ENCODE results near the gene RNASE11.

The RNASE11 gene

GRCh38 chr14:20615996-20616395 is 28.2 kb upstream of the RNASE11 start:
- Histone ChIP-seq H3K36me3 (ENCODE audit: control insufficient read depth in 1 of 2, insufficient read depth in 2 of 2, low read length in 2 of 2) (no peaks in the 10 kb centered on the region), H2BK12ac (ENCODE audit: low read length) (no peak overlapping the region)

GRCh38 chr14:20614038-20614840 is 26.4 kb upstream of the RNASE11 start:
- no CpG with 5 or more reads among the region's 17 CpGs for WGBS (ENCODE audit: extremely low coverage, insufficient coverage, insufficient read length)
- Histone ChIP-seq H2BK120ac (ENCODE audit: insufficient read depth, low read length, poor library complexity) (no peak overlapping the region), H3K18ac (ENCODE audit: low read length) (no peak overlapping the region)

More at GRCh38 chr14:20615996-20616395, 28.2 kb upstream of the RNASE11 start:
- H4K91ac ChIP-seq (ENCODE audit: low read depth, low read length), result no peak overlapping the region
- no peak overlapping the region for H2AK5ac ChIP-seq (ENCODE audit: low read length)
- WGBS (ENCODE audit: extremely low coverage, insufficient coverage, insufficient read length), result no CpG with 5 or more reads among the region's 5 CpGs
- H2BK5ac ChIP-seq (ENCODE audit: low read depth, low read length, poor library complexity), result no peak overlapping the region
- H3K4me1 ChIP-seq (ENCODE audit: control insufficient read depth in 1 of 2, insufficient read depth in 2 of 2, low read length in 2 of 2), result no peaks in the 10 kb centered on the region
- DNase-seq, result no peak
- no peaks in the 10 kb centered on the region for H3K79me1 ChIP-seq (ENCODE audit: low read length)
- H3K9me3 ChIP-seq (ENCODE audit: insufficient read depth, low read depth, low read length), result no peaks in the 10 kb centered on the region
- no peak overlapping the region for H3K4me2 ChIP-seq (ENCODE audit: low read length)
- no peaks in the 10 kb centered on the region for H3K79me2 ChIP-seq (ENCODE audit: control insufficient read depth, insufficient read depth, low read length, poor library complexity)
- no peak overlapping the region for H2BK120ac ChIP-seq (ENCODE audit: insufficient read depth, low read length, poor library complexity)
- H3K9ac ChIP-seq (ENCODE audit: low read length), result no peak overlapping the region
- no peak overlapping the region for H2AFZ ChIP-seq (ENCODE audit: insufficient read depth, low read length, poor library complexity)
- no peaks in the 10 kb centered on the region for H3K27me3 ChIP-seq (ENCODE audit: insufficient read depth, low read length)
- H4K8ac ChIP-seq (ENCODE audit: low read depth, low read length), result no peak overlapping the region
- no peak overlapping the region for H3K4me3 ChIP-seq (ENCODE audit: low read depth, low read length)
- no peak overlapping the region for H3K27ac ChIP-seq (ENCODE audit: low read depth, low read length)
- no peak overlapping the region for H3K4ac ChIP-seq (ENCODE audit: low read depth, low read length)
- H3K14ac ChIP-seq (ENCODE audit: low read length), result no peak overlapping the region
- no peak overlapping the region for H3K18ac ChIP-seq (ENCODE audit: low read length)
- no peak overlapping the region for H3K23ac ChIP-seq (ENCODE audit: low read length)
- H4K12ac ChIP-seq (ENCODE audit: low read depth, low read length), result no peak overlapping the region

GRCh38 chr14:20613094-20614037 is 25.6 kb upstream of the RNASE11 start:
- no peak overlapping the region for H4K91ac ChIP-seq (ENCODE audit: low read depth, low read length)
- DNase-seq, result peak; percentile 93 to 99
- no peaks in the 10 kb centered on the region for H3K36me3 ChIP-seq (ENCODE audit: control insufficient read depth in 1 of 2, insufficient read depth in 2 of 2, low read length in 2 of 2)
- no peak overlapping the region for H3K4ac ChIP-seq (ENCODE audit: low read depth, low read length)
- H3K14ac ChIP-seq (ENCODE audit: low read length), result no peak overlapping the region
- H3K18ac ChIP-seq (ENCODE audit: low read length), result no peak overlapping the region
- H3K27me3 ChIP-seq (ENCODE audit: insufficient read depth, low read length), result no peaks in the 10 kb centered on the region
- H3K4me1 ChIP-seq (ENCODE audit: control insufficient read depth in 1 of 2, insufficient read depth in 2 of 2, low read length in 2 of 2), result no peaks in the 10 kb centered on the region
- H2AFZ ChIP-seq (ENCODE audit: insufficient read depth, low read length, poor library complexity), result no peak overlapping the region
- no peaks in the 10 kb centered on the region for H3K79me1 ChIP-seq (ENCODE audit: low read length)
- peak overlapping the region; percentile 91 for H3K4me2 ChIP-seq (ENCODE audit: low read length)
- no peak overlapping the region for H3K23ac ChIP-seq (ENCODE audit: low read length)
- no peak overlapping the region for H2BK12ac ChIP-seq (ENCODE audit: low read length)
- peak overlapping the region; percentile 71 for H3K9ac ChIP-seq (ENCODE audit: low read length)
- H2BK5ac ChIP-seq (ENCODE audit: low read depth, low read length, poor library complexity), result no peak overlapping the region
- H2AK5ac ChIP-seq (ENCODE audit: low read length), result no peak overlapping the region
- no peak overlapping the region for H4K12ac ChIP-seq (ENCODE audit: low read depth, low read length)
- no peak overlapping the region for H2BK120ac ChIP-seq (ENCODE audit: insufficient read depth, low read length, poor library complexity)
- peaks cover 2% of the 10 kb centered on the region for H3K79me2 ChIP-seq (ENCODE audit: control insufficient read depth, insufficient read depth, low read length, poor library complexity)
- WGBS (ENCODE audit: extremely low coverage, insufficient coverage, insufficient read length), result no CpG with 5 or more reads among the region's 34 CpGs
- no peaks in the 10 kb centered on the region for H3K9me3 ChIP-seq (ENCODE audit: insufficient read depth, low read depth, low read length)
- H3K4me3 ChIP-seq (ENCODE audit: low read depth, low read length), result peak overlapping the region; percentile 75
- no peak overlapping the region for H4K8ac ChIP-seq (ENCODE audit: low read depth, low read length)
- H3K27ac ChIP-seq (ENCODE audit: low read depth, low read length), result no peak overlapping the region

More at GRCh38 chr14:20614038-20614840, 26.4 kb upstream of the RNASE11 start:
- peak overlapping the region; percentile 71 for H3K9ac ChIP-seq (ENCODE audit: low read length)
- no peaks in the 10 kb centered on the region for H3K27me3 ChIP-seq (ENCODE audit: insufficient read depth, low read length)
- no peak overlapping the region for H3K27ac ChIP-seq (ENCODE audit: low read depth, low read length)
- no peak overlapping the region for H2AK5ac ChIP-seq (ENCODE audit: low read length)
- no peak overlapping the region for H4K91ac ChIP-seq (ENCODE audit: low read depth, low read length)
- no peaks in the 10 kb centered on the region for H3K4me1 ChIP-seq (ENCODE audit: control insufficient read depth in 1 of 2, insufficient read depth in 2 of 2, low read length in 2 of 2)
- peak overlapping the region; percentile 91 for H3K4me2 ChIP-seq (ENCODE audit: low read length)
- no peak overlapping the region for H2BK12ac ChIP-seq (ENCODE audit: low read length)
- no peak overlapping the region for H2BK5ac ChIP-seq (ENCODE audit: low read depth, low read length, poor library complexity)
- H3K23ac ChIP-seq (ENCODE audit: low read length), result no peak overlapping the region
- no peak overlapping the region for H3K4ac ChIP-seq (ENCODE audit: low read depth, low read length)
- H4K12ac ChIP-seq (ENCODE audit: low read depth, low read length), result no peak overlapping the region
- peak overlapping the region; percentile 74 for H3K4me3 ChIP-seq (ENCODE audit: low read depth, low read length)
- no peak overlapping the region for H4K8ac ChIP-seq (ENCODE audit: low read depth, low read length)
- DNase-seq, result peak in 1 of 2 donors; percentile 18
- H2AFZ ChIP-seq (ENCODE audit: insufficient read depth, low read length, poor library complexity), result no peak overlapping the region
- H3K79me2 ChIP-seq (ENCODE audit: control insufficient read depth, insufficient read depth, low read length, poor library complexity), result peaks cover 2% of the 10 kb centered on the region
- no peaks in the 10 kb centered on the region for H3K9me3 ChIP-seq (ENCODE audit: insufficient read depth, low read depth, low read length)
- H3K14ac ChIP-seq (ENCODE audit: low read length), result no peak overlapping the region
- H3K36me3 ChIP-seq (ENCODE audit: control insufficient read depth in 1 of 2, insufficient read depth in 2 of 2, low read length in 2 of 2), result no peaks in the 10 kb centered on the region
- H3K79me1 ChIP-seq (ENCODE audit: low read length), result no peaks in the 10 kb centered on the region

- H3K9me3 ChIP-seq (ENCODE audit: insufficient read depth, low read depth, low read length), result no peaks in the 10 kb centered on the region
- H2BK120ac ChIP-seq (ENCODE audit: insufficient read depth, low read length, poor library complexity), result no peak overlapping the region
- no peak overlapping the region for H3K14ac ChIP-seq (ENCODE audit: low read length)
- no peaks in the 10 kb centered on the region for H3K27me3 ChIP-seq (ENCODE audit: insufficient read depth, low read length)
- H2AFZ ChIP-seq (ENCODE audit: insufficient read depth, low read length, poor library complexity), result no peak overlapping the region
- no peak overlapping the region for H2BK12ac ChIP-seq (ENCODE audit: low read length)
- H3K36me3 ChIP-seq (ENCODE audit: control insufficient read depth in 1 of 2, insufficient read depth in 2 of 2, low read length in 2 of 2), result no peaks in the 10 kb centered on the region
- H3K23ac ChIP-seq (ENCODE audit: low read length), result no peak overlapping the region
- no peak overlapping the region for H3K4me2 ChIP-seq (ENCODE audit: low read length)
- no peaks in the 10 kb centered on the region for H3K79me1 ChIP-seq (ENCODE audit: low read length)
- no peak overlapping the region for H3K27ac ChIP-seq (ENCODE audit: low read depth, low read length)
- peaks cover 2% of the 10 kb centered on the region for H3K79me2 ChIP-seq (ENCODE audit: control insufficient read depth, insufficient read depth, low read length, poor library complexity)
- no peak overlapping the region for H4K12ac ChIP-seq (ENCODE audit: low read depth, low read length)
- H4K8ac ChIP-seq (ENCODE audit: low read depth, low read length), result no peak overlapping the region
- no peak overlapping the region for H3K9ac ChIP-seq (ENCODE audit: low read length)
- H2AK5ac ChIP-seq (ENCODE audit: low read length), result no peak overlapping the region
- no peak overlapping the region for H3K18ac ChIP-seq (ENCODE audit: low read length)
- H3K4me1 ChIP-seq (ENCODE audit: control insufficient read depth in 1 of 2, insufficient read depth in 2 of 2, low read length in 2 of 2), result no peaks in the 10 kb centered on the region
- no peak overlapping the region for H3K4ac ChIP-seq (ENCODE audit: low read depth, low read length)
- H2BK5ac ChIP-seq (ENCODE audit: low read depth, low read length, poor library complexity), result no peak overlapping the region
- H3K4me3 ChIP-seq (ENCODE audit: low read depth, low read length), result no peak overlapping the region
- no peak for DNase-seq
- H4K91ac ChIP-seq (ENCODE audit: low read depth, low read length), result no peak overlapping the region
- no CpG with 5 or more reads among the region's 5 CpGs for WGBS (ENCODE audit: extremely low coverage, insufficient coverage, insufficient read length)
These were observed 24.6 kb upstream of the RNASE11 start for GRCh38 chr14:20612403-20612802.
